IMR-90 (cell line): ENCODE data around the gene GOLPH3L. TPM values are rescaled to one million over a fixed set of nuclear protein-coding genes. Genes with fewer than 3 reads are reported as not detected.
"Not testable (repeated sequence)": the region's sequence is repeated elsewhere in the genome, so short reads cannot be mapped to it uniquely, and the experiment has no call there.

Experiments
- ATAC-seq: fragments of 200-7000 bp; cut with Tn5 transposase; 2 replicates; pipeline ENCODE4 v1.9.1; 2020; ENCODE audit warnings: low read depth, mild to moderate bottlenecking, moderate library complexity
- BruUV-seq: library from RNA; stranded (reverse); fragments of 400-500 nt; replicated peaks from 2 replicates; lab custom pipeline; 2021; lab: Mats Ljungman, UMichigan
- CTCF ChIA-PET: fragments of 300-600 bp; formaldehyde crosslinking; extraction: SDS; loops from one replicate; lab custom pipeline; 2021; ENCODE audit warnings: antibody characterized with exemption; lab: Yijun Ruan, JAX
- POLR2A ChIA-PET: fragments of 300-600 bp; sonication (Branson Sonifier 250); formaldehyde crosslinking; loops from one replicate; lab custom pipeline; 2022; ENCODE audit warnings: antibody characterized with exemption; ENCODE audit not compliant: unreplicated experiment; lab: Charles Lee
- DNase-seq: peaks from one replicate; pipeline ENCODE4 v3.0.0; 2013
- H2AFZ ChIP-seq: replicated peaks from 2 replicates; pipeline ENCODE3; 2013; ENCODE audit warnings: low read length, mild to moderate bottlenecking; ENCODE audit not compliant: poor library complexity
- H2AK5ac ChIP-seq: 2 replicates; pipeline ENCODE4 v1.6.1; 2013; ENCODE audit warnings: low read depth, low read length, inconsistent platforms
- H2AK9ac ChIP-seq: replicated peaks from 2 replicates; pipeline ENCODE3; 2013; ENCODE audit warnings: mild to moderate bottlenecking, low read depth, low read length, moderate library complexity; ENCODE audit not compliant: poor library complexity
- H2BK120ac ChIP-seq: 2 replicates; pipeline ENCODE4 v1.6.1; 2013; ENCODE audit warnings: low read depth, low read length, inconsistent platforms
- H2BK15ac ChIP-seq: 3 replicates; pipeline ENCODE4 v1.6.1; 2013; ENCODE audit warnings: low read depth, low read length, inconsistent platforms
- H2BK20ac ChIP-seq: 2 replicates; pipeline ENCODE4 v1.6.1; 2013; ENCODE audit warnings: low read depth, mild to moderate bottlenecking, inconsistent platforms, low read length, moderate library complexity
- H2BK5ac ChIP-seq: 2 replicates; pipeline ENCODE4 v1.6.1; 2013; ENCODE audit warnings: mild to moderate bottlenecking, low read depth, low read length, inconsistent platforms; ENCODE audit not compliant: poor library complexity, severe bottlenecking
- H3K14ac ChIP-seq: replicated peaks from 2 replicates; pipeline ENCODE4 v1.6.1; 2013; ENCODE audit warnings: low read depth, low read length, inconsistent platforms
- H3K18ac ChIP-seq: 2 replicates; pipeline ENCODE4 v1.6.1; 2013; ENCODE audit warnings: low read depth, low read length, control low read depth
- H3K23ac ChIP-seq: 2 replicates; pipeline ENCODE4 v1.6.1; 2013; ENCODE audit warnings: low read depth, low read length, inconsistent platforms
- H3K27ac ChIP-seq: 2 replicates; pipeline ENCODE4 v1.5.1; 2013; ENCODE audit warnings: mild to moderate bottlenecking, control low read depth, low read length; ENCODE audit not compliant: insufficient read depth
- H3K27me3 ChIP-seq: 2 replicates; pipeline ENCODE4 v1.6.1; 2013; ENCODE audit warnings: low read length; ENCODE audit not compliant: control insufficient read depth, insufficient read depth
- H3K36me3 ChIP-seq: 2 replicates; pipeline ENCODE4 v1.6.1; 2013; ENCODE audit warnings: low read length, mixed read lengths; ENCODE audit not compliant: control insufficient read depth, insufficient read depth
- H3K4ac ChIP-seq: 2 replicates; pipeline ENCODE4 v1.6.1; 2013; ENCODE audit warnings: low read depth, low read length, inconsistent platforms
- H3K4me1 ChIP-seq: 2 replicates; pipeline ENCODE4 v1.6.1; 2013; ENCODE audit warnings: low read length, mixed read lengths; ENCODE audit not compliant: control insufficient read depth, insufficient read depth
- H3K4me2 ChIP-seq: 2 replicates; pipeline ENCODE4 v1.6.1; 2013; ENCODE audit warnings: low read depth, mild to moderate bottlenecking, control low read depth, low read length, moderate library complexity
- H3K4me3 ChIP-seq: 2 replicates; pipeline ENCODE4 v1.5.1; 2013; ENCODE audit warnings: low read depth, mild to moderate bottlenecking, control low read depth, low read length, moderate library complexity; ENCODE audit not compliant: insufficient read depth
- H3K56ac ChIP-seq: 2 replicates; pipeline ENCODE4 v1.6.1; 2013; ENCODE audit warnings: low read length, inconsistent platforms; ENCODE audit not compliant: insufficient read depth; ENCODE audit errors: extremely low read depth
- H3K79me1 ChIP-seq, 2 experiments: 2 replicates each; pipeline ENCODE4 v1.6.1; 2013; ENCODE audit warnings: low read length in 2 of 2, inconsistent platforms in 1 of 2, low read depth in 1 of 2
- H3K9ac ChIP-seq: 2 replicates; pipeline ENCODE4 v1.6.1; 2013; ENCODE audit warnings: low read depth, low read length, control low read depth
- H3K9me1 ChIP-seq: 2 replicates; pipeline ENCODE4 v1.6.1; 2013; ENCODE audit warnings: low read length, inconsistent platforms; ENCODE audit not compliant: insufficient read depth
- H3K9me3 ChIP-seq: 2 replicates; pipeline ENCODE4 v1.6.1; 2013; ENCODE audit warnings: low read length; ENCODE audit not compliant: control insufficient read depth, insufficient read depth
- H4K20me1 ChIP-seq: 2 replicates; pipeline ENCODE4 v1.6.1; 2013; ENCODE audit warnings: low read length, inconsistent platforms; ENCODE audit not compliant: insufficient read depth
- H4K5ac ChIP-seq: 2 replicates; pipeline ENCODE4 v1.6.1; 2013; ENCODE audit warnings: mild to moderate bottlenecking, low read depth, low read length, control low read depth
- H4K8ac ChIP-seq, 2 experiments: 2 replicates each; pipeline ENCODE4 v1.6.1; 2013; ENCODE audit warnings: low read depth in 2 of 2, low read length in 2 of 2, control low read depth in 1 of 2, inconsistent platforms in 1 of 2
- H4K91ac ChIP-seq: 2 replicates; pipeline ENCODE4 v1.6.1; 2013; ENCODE audit warnings: low read depth, low read length, inconsistent platforms; ENCODE audit not compliant: insufficient read depth
- RAD21 ChIP-seq: IDR thresholded peaks from 2 replicates; pipeline ENCODE4 v1.6.1; 2012; ENCODE audit warnings: low read length, improper control_type of control experiment
- RFX5 ChIP-seq: IDR thresholded peaks from 2 replicates; pipeline ENCODE4 v1.8.0; 2012; ENCODE audit warnings: low read depth, mild to moderate bottlenecking, low read length, moderate library complexity
- WGBS, 2 experiments: methylation state at CpG; one replicate each; pipeline versions ENCODE4 v1.1.5 to v1.1.7; 2013; ENCODE audit warnings: missing lambda C conversion rate in 2 of 2; ENCODE audit not compliant: insufficient read length in 1 of 2; ENCODE audit errors: extremely low coverage in 2 of 2; 5-methylcytosine and 5-hydroxymethylcytosine counted together
- dilution Hi-C: fragments of 300-500 bp; cut with HindIII; formaldehyde crosslinking; loops from one replicate; pipeline ENCODE4 v1.14.3; 2018; ENCODE audit warnings: low sequenced_read_pairs; ENCODE audit not compliant: unreplicated experiment
- in situ Hi-C: fragments of 300-500 bp; cut with MboI; formaldehyde crosslinking; loops from 3 replicates; pipeline ENCODE4 v1.14.3; 2019; ENCODE audit warnings: low sequenced_read_pairs, inconsistent platforms, mixed read lengths
- intact Hi-C: fragments of 100-400 bp; cut with micrococcal nuclease; formaldehyde crosslinking; loops from 2 replicates; pipeline ENCODE4 v1.10.0; 2022
- polyA plus RNA-seq, 3 experiments: library from polyadenylated mRNA; depleted of rRNA; stranded (reverse); fragments of >200 nt; gene quantifications; 2 replicates each; pipeline ENCODE4 v1.2.3, GENCODE V29; 2012; ENCODE audit warnings: low replicate concordance in 1 of 3
- total RNA-seq: library from RNA; depleted of rRNA; stranded (reverse); fragments of >200 nt; gene quantifications from 2 replicates; pipeline ENCODE4 v1.2.3, GENCODE V29; 2012
- TF ChIP-seq, protein P1 (sequence below): fragments of 150-350 bp; IDR thresholded peaks from 2 replicates; pipeline ENCODE4 v1.6.1; 2017; ENCODE audit warnings: mild to moderate bottlenecking, antibody characterized with exemption, low read length, low read depth

GOLPH3L gene
- total and polyA plus RNA-seq, 2 of the 4 experiments (the other 2 are of a cell fraction) = 9.5 to 11.0 TPM

DNA sequence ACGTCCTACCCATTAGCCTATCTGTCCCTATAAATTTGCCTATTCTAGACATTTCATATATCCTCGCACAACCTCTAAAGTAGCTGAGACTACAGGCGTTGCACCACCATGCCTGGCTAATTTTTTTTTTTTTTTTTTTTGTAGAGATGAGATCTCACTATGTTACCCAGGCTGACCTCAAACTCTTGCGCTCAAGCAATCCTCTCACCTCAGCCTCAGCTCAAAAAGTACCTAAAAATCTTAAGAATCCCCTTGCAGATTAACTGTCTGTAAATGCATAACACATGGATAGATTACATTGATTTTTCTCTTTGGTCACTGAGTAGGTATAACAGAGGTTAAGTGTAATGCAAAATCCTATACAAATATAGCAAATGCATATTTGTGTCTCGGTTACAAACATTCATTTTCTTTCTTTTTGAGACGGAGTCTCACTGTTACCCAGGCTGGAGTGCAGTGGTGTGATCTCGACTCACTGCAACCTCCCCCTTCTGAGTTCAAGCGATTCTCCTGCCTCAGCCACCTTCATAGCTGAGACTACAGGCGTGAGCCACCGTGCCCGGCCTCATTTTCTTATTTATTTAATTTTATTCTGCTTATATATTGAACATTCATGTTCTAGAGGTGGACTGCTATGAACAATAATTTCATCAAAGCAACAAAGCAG is 21.4 kb upstream of the GOLPH3L start:
- intact Hi-C loops = no loop called here
- H3K4ac ChIP-seq = no peak overlapping the region
- CTCF ChIA-PET = no interaction called here

DNA sequence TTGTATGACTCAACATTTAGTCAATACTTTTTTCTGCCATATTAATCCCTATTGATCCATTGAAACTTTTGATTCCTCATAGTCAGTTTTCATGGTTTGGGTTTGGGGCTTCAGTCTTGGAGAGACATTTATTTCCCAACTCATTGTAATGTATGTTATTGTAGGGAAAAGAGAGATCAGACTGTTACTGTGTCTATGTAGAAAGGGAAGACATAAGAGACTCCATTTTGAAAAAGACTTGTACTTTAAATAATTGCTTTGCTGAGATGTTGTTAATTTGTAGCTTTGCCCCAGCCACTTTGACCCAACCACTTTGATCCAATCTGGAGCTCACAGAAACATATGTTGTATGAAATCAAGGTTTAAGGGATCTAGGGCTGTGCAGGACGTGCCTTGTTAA is 12.1 kb upstream of the GOLPH3L start:
- H3K36me3 ChIP-seq, intact Hi-C loops, H3K14ac ChIP-seq, DNase-seq, H4K20me1 ChIP-seq, H3K79me1 ChIP-seq, H3K9me1 ChIP-seq, ATAC-seq, H3K4ac ChIP-seq, H3K27ac ChIP-seq, H2AK9ac ChIP-seq, H2BK120ac ChIP-seq, POLR2A ChIA-PET, H2BK5ac ChIP-seq, H3K9ac ChIP-seq, H3K4me3 ChIP-seq, H4K5ac ChIP-seq, BruUV-seq, H3K23ac ChIP-seq, H2AFZ ChIP-seq, H3K18ac ChIP-seq, H3K9me3 ChIP-seq, H3K4me2 ChIP-seq, H4K8ac ChIP-seq, H2AK5ac ChIP-seq, H3K27me3 ChIP-seq, dilution Hi-C loops, in situ Hi-C loops, H2BK15ac ChIP-seq, H3K4me1 ChIP-seq, H2BK20ac ChIP-seq, H3K56ac ChIP-seq, H4K91ac ChIP-seq: not testable (repeated sequence)
- CTCF ChIA-PET = interaction anchor here (1.2 kb wide), 1 partner anchor 16 kb away, joined by 3 read pairs; no protein-coding TSS in a partner anchor
- no CpG with 5 or more reads among the region's 1 CpG for WGBS, 2 experiments

More for the DNA sequence above, 21.4 kb upstream of the GOLPH3L start:
- H3K23ac ChIP-seq = no peak overlapping the region
- in situ Hi-C loops (no loop called here), dilution Hi-C loops (no loop called here)
- H3K18ac ChIP-seq = no peak overlapping the region
- no peak overlapping the region for H3K9ac ChIP-seq
- H3K27me3 ChIP-seq = no peaks in the 10 kb centered on the region
- H2BK120ac ChIP-seq = no peak overlapping the region
- TF ChIP-seq, protein P1, sequence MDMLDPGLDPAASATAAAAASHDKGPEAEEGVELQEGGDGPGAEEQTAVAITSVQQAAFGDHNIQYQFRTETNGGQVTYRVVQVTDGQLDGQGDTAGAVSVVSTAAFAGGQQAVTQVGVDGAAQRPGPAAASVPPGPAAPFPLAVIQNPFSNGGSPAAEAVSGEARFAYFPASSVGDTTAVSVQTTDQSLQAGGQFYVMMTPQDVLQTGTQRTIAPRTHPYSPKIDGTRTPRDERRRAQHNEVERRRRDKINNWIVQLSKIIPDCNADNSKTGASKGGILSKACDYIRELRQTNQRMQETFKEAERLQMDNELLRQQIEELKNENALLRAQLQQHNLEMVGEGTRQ = no peak
- no peak for TF ChIP-seq RAD21
- TF ChIP-seq RFX5 = no peak
- H3K79me1 ChIP-seq = no peaks in the 10 kb centered on the region
- no peak overlapping the region for H4K8ac ChIP-seq
- no peak overlapping the region for H3K4me2 ChIP-seq
- POLR2A ChIA-PET = no interaction called here
- no peak overlapping the region for H3K56ac ChIP-seq
- BruUV-seq = no TSS peak
- H3K4me3 ChIP-seq = no peak overlapping the region
- H4K20me1 ChIP-seq = no peaks in the 10 kb centered on the region
- no peaks in the 10 kb centered on the region for H3K4me1 ChIP-seq
- H4K5ac ChIP-seq = no peak overlapping the region
- H3K27ac ChIP-seq = no peak overlapping the region
- ATAC-seq (no peak), DNase-seq (no peak)
- H2AK9ac ChIP-seq = no peak overlapping the region
- no peaks in the 10 kb centered on the region for H3K9me1 ChIP-seq
- H3K36me3 ChIP-seq = no peaks in the 10 kb centered on the region
- no peak overlapping the region for H2AK5ac ChIP-seq
- H2BK5ac ChIP-seq = no peak overlapping the region
- no peaks in the 10 kb centered on the region for H3K9me3 ChIP-seq
- no peak overlapping the region for H2BK15ac ChIP-seq
- no peak overlapping the region for H2BK20ac ChIP-seq
- no peak overlapping the region for H2AFZ ChIP-seq
- H3K14ac ChIP-seq = no peak overlapping the region
- no peak overlapping the region for H4K91ac ChIP-seq
- no CpG with 5 or more reads among the region's 11 CpGs for WGBS, 2 experiments
